NK-92 (cell line): ENCODE results near the gene PPFIBP1.
"Not testable (repeated sequence)": the region's sequence is repeated elsewhere in the genome, so short reads cannot be mapped to it uniquely, and the experiment has no call there.

Experiments
- DNase-seq: peaks from one replicate; lab custom pipeline; 2025; ENCODE audit not compliant: unreplicated experiment; lab: John Stamatoyannopoulos, UW

The PPFIBP1 gene

GRCh38 chr12:27652174-27652763 lies 128.3 kb downstream of the PPFIBP1 start:
- DNase-seq = no peak

GRCh38 chr12:27653661-27654060 lies 129.7 kb downstream of the PPFIBP1 start:
- DNase-seq = no peak

- not testable (repeated sequence) for DNase-seq
These were observed 131.5 kb downstream of the PPFIBP1 start for GRCh38 chr12:27655476-27655875.

GRCh38 chr12:27657296-27657695 lies 133.3 kb downstream of the PPFIBP1 start:
- no peak for DNase-seq

DNA sequence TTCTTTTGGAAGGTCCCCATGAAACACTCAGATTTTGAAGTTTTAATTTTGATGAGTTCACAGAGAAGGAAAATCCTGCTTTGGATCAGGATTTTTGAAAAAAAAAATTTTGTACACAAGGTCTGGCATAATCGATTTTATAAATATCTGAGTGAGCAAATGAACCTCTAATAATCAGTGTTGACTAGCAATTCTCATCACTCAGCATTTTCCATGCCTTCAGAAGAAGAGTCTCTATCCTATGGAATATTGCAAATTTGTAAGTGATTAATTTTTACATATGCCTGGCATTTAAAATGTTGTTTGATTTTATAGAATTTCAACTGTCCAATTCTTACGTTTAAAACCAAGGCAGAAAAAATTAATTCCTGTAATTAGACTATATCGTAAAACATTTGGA lies 141.7 kb downstream of the PPFIBP1 start:
- no peak for DNase-seq

DNA sequence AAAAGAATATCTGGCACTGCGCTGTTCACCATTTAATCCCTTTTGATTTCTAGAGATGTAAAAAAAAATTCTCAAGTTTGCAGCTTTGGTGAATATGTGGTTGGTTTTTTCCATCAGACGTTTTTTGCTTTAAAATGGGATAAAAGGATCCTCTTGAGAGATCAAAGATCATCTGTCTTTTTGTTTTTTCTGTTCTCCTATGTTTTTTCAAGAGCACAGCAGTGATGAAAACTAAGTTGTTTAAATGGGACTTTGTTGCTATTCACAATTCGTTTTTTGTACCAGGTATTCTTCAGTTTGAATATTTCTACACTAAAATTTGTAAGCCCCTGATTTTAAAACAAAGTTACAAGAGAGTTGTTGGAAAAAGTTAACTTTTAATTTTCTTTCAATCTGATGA lies 142.5 kb downstream of the PPFIBP1 start:
- DNase-seq = no peak

GRCh38 chr12:27667540-27667939 lies 143.5 kb downstream of the PPFIBP1 start:
- no peak for DNase-seq

DNA sequence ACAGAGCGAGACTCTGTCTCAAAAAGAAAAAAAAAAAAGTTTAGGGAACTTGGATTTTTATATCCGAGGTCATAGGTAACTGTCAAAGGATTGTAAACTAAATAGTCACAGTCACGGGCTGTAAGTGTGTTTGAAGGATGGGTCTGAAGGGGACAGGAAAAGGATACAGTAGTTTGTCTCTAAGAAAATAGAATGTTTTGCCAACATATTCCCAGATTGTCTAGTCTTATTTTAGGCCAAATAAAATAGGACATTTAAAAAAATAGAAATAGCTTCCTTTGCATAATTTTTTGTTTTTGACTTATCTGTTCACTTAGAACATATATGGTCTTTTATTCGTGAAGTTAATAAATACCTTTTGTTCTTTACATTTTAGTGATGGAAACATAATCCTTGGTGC lies 148.0 kb downstream of the PPFIBP1 start:
- no peak for DNase-seq

DNA sequence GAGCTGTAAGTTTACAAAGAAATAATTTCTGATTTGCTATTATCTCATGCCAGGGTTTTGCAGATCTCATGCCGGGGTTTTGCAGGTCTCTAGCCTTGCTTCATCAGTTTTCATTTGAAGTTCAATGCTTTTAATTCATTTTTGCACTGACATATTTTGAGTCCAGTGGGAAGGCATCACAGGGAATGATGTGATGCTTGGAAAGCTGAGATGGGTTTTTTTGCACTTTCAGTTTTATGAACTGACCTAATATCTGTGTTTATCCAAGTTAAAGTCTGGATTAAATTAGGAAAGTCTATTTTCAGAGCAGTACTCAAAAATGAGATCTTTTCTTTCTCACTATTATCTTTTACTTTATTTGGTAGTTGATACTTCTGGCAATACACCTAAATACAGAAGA lies 148.6 kb downstream of the PPFIBP1 start:
- no peak for DNase-seq

- no peak for DNase-seq
These were observed 149.2 kb downstream of the PPFIBP1 start for GRCh38 chr12:27673101-27673718.

DNA sequence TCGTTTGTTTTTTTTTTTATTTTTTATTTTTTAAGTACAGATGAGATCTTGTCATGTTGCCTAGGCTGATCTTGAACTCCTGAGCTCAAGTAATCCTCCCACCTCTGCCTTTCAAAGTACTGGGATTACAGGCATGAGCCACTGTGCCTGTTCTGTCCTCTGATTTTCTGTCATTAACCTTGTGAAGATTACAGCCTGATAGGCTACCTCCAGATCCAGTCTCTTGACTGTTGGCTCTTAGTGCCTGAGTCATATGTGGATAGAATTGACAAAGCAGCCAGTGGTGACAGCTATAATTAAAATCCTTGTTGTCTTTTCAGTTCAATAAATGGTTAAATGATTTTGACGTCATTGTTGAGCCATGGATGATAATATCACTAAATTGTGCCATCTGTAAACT lies 151.0 kb downstream of the PPFIBP1 start:
- no peak for DNase-seq

GRCh38 chr12:27680619-27681018 lies 156.6 kb downstream of the PPFIBP1 start:
- DNase-seq = no peak

DNA sequence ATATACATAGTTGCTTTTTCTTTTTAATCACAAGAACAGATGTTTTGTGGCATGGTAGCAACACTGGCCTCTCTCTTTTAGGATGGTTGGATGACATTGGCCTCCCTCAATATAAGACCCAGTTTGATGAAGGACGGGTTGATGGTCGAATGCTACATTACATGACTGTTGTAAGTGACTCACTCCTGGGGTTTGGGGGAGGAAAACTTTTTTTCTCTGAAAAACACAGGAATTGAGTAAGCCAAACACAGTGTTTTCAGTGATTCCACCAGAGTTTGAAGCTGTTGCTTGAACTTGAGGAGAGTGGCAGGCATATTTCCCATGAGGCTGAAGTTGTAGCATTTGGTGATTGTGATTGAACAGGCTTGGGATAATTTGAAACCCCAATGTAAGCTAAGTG lies 158.5 kb downstream of the PPFIBP1 start:
- no peak for DNase-seq

DNA sequence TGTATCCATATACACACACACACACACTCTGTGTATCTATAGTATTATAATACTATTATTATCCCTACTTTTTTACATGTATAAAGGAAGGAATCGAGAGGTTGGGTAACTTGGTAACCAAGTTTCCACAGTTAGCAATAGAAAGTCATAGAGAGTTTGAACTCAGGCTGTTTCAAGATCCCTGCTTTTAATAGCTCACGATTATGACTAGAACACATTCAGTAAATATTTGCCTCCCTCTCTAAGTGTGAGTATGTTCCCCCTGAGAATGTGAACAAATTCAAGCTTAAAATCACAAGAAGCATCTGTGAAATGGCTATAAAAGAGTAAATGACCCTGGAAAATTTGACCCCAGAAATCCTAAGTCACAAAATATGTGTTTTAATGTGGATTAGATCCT lies 161.3 kb downstream of the PPFIBP1 start:
- DNase-seq = no peak

DNA sequence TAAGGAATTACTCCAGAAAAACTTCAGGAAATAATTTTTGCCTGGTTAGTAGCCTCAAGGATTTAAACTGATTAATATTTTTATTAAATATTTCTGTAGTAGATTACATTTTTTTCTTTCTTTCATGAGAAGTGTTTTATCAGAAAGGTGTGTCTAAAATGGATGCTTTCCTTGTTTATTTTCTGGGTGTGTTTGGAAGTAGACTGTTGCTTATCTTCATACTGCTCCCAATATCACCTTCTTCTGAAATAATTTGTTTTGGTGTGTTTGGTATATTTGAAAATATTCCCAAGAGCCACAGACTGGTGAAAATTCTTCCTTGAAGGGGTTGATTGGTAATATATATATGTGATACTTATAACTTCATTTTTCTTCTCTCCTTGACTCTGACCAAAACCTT lies 162.1 kb downstream of the PPFIBP1 start:
- no peak for DNase-seq

- no peak for DNase-seq
These were observed 164.7 kb downstream of the PPFIBP1 start for GRCh38 chr12:27688671-27689070.

- no peak for DNase-seq
These were observed 165.7 kb downstream of the PPFIBP1 start for GRCh38 chr12:27689558-27690180.

DNA sequence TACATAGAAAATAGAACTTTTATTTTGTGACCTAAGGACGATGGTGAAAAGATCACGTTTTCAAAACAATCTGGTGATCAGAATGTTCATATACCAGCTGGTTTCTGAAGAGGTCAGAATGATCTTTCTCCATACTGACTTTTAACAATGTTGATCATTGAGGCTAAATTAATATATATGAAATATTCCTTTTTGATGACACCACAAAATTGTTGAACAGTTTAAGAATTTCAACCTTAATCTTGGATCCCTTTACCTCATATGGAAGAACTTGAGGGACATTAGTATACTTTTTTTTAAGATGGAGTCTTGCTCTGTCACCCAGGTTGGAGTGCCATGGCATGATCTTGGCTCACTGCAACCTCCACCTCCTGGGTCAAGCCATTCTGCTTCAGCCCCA lies 169.4 kb downstream of the PPFIBP1 start:
- no peak for DNase-seq

- DNase-seq = no peak
These were observed 171.7 kb downstream of the PPFIBP1 start for GRCh38 chr12:27695556-27696292.

DNA sequence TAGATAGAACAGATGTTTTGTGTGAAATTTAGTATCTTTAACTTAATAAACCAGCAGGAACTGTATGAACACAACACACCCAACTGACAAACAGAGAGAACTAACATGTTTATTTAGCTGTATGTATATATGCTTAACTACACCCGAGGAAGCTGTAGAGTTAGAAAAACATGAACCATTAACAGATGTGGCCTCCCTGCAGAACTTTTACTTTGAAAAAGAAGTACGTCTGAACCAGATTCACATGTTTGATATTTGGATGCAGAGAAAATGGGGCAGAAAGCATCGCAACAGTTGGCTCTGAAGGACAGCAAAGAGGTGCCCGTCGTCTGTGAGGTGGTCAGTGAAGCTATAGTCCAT lies 172.3 kb downstream of the PPFIBP1 start, which contains the start of gene REP15:
Gene REP15 (plus strand): TSS at position 155 of the 360 bp plus-strand sequence. CDS start 116 bp downstream, at position 271.
- DNase-seq = no peak

GRCh38 chr12:27696864-27697564 lies 173.0 kb downstream of the PPFIBP1 start:
- DNase-seq = no peak
